ENCODE results near the gene CCDC85A. TPM values are rescaled to one million over a fixed set of nuclear protein-coding genes. Genes with fewer than 3 reads are reported as not detected.
"Not testable (repeated sequence)": the region's sequence is repeated elsewhere in the genome, so short reads cannot be mapped to it uniquely, and the experiment has no call there.

The CCDC85A gene
- total RNA-seq, result 1 to 10 TPM in 4 of 7 donors, under 1 TPM in 3; 0.34 to 2.6 (median 1.5) TPM
- under 1 TPM; 0.07 to 0.16 (median 0.08) TPM for polyA plus RNA-seq
- long read RNA-seq, donor 1, result 0 reads
- long read RNA-seq, donor 2, result 0 reads

- intact Hi-C loops (cut with DNase I; ENCODE audit: low total_unique reads), result loop anchor here (10.0 kb wide), 2 partner anchors 561 to 1331 kb away; no protein-coding TSS in a partner anchor
- TF ChIP-seq POLR2A (IDR thresholded peaks at IDR 0.05) (no peak), POLR2AphosphoS5 (IDR thresholded peaks at IDR 0.05) (peak in 2 of 3 donors; percentile 49 to 50), CTCF (IDR thresholded peaks at IDR 0.05 in 8 of 11, conservative IDR thresholded peaks at IDR 0.05 in 3 of 11) (peak; percentile 45 to 90 (median 83))
- Histone ChIP-seq H3K4me3 (peak within 1 kb of the TSS; percentile 53 to 82 (median 60)), H3K9me3 (no peaks in the 10 kb centered on the region), H3K36me3 (no peaks in the 10 kb centered on the region), H3K27ac (peak within 1 kb of the TSS in 4 of 8 donors; percentile 66 to 80 (median 77)), H3K27me3 (replicated peaks in 1 of 7) (peaks cover 0 to 93% (median 44%) of the 10 kb centered on the region in 7 donors), H3K4me1 (peaks cover 0 to 30% (median 23%) of the 10 kb centered on the region in 6 donors)
- WGBS, 5 donors, result 0 to 2% (median 1%) methylated on average over 40 to 86 of the region's 86 CpGs
- DNase-seq, result peak; percentile 91
Measured at GRCh38 chr2:56183643-56184499, at the start of gene CCDC85A. CCDC85A (plus strand) TSS chr2:56183990; CDS start chr2:56184625, 635 bp downstream.

- Histone ChIP-seq H3K27me3 (replicated peaks in 1 of 7) (no peaks in the 10 kb centered on the region), H3K27ac (no peak overlapping the region), H3K4me3 (no peak overlapping the region), H3K4me1 (no peaks in the 10 kb centered on the region), H3K36me3 (no peaks in the 10 kb centered on the region), H3K9me3 (no peaks in the 10 kb centered on the region)
- TF ChIP-seq POLR2A (IDR thresholded peaks at IDR 0.05) (no peak), CTCF (IDR thresholded peaks at IDR 0.05 in 8 of 11, conservative IDR thresholded peaks at IDR 0.05 in 3 of 11) (no peak), POLR2AphosphoS5 (IDR thresholded peaks at IDR 0.05) (no peak)
- WGBS, 5 donors, result 71 to 90% (median 79%) methylated on average over 4 of the region's 4 CpGs
- intact Hi-C loops (cut with DNase I; ENCODE audit: low total_unique reads), result loop anchor here (10.0 kb wide), 1 partner anchor 420 kb away; no protein-coding TSS in a partner anchor
- DNase-seq, result no peak
Measured at GRCh38 chr2:56134861-56135260, 48.9 kb upstream of the CCDC85A start.

GRCh38 chr2:56142497-56143061 lies 41.2 kb upstream of the CCDC85A start:
- H3K4me1 ChIP-seq; H3K27me3 ChIP-seq (replicated peaks in 1 of 7); intact Hi-C loops (cut with DNase I; ENCODE audit: low total_unique reads); H3K9me3 ChIP-seq; H3K4me3 ChIP-seq; H3K27ac ChIP-seq; H3K36me3 ChIP-seq; DNase-seq: not testable (repeated sequence)
- WGBS, 5 donors, result 80 to 93% (median 86%) methylated on average over 13 to 15 of the region's 15 CpGs

- no peak for TF ChIP-seq POLR2A (IDR thresholded peaks at IDR 0.05)
- no peak for TF ChIP-seq POLR2AphosphoS5 (IDR thresholded peaks at IDR 0.05)
- TF ChIP-seq CTCF (IDR thresholded peaks at IDR 0.05 in 8 of 11, conservative IDR thresholded peaks at IDR 0.05 in 3 of 11), result no peak
- H3K36me3 ChIP-seq, result no peaks in the 10 kb centered on the region
- WGBS, 5 donors, result 91 to 100% (median 94%) methylated on average over 2 of the region's 2 CpGs
- no peak overlapping the region for H3K27ac ChIP-seq
- H3K4me1 ChIP-seq, result no peaks in the 10 kb centered on the region
- H3K4me3 ChIP-seq, result no peak overlapping the region
- H3K9me3 ChIP-seq, result no peaks in the 10 kb centered on the region
- intact Hi-C loops (cut with DNase I; ENCODE audit: low total_unique reads), result no loop called here
- H3K27me3 ChIP-seq (replicated peaks in 1 of 7), result no peaks in the 10 kb centered on the region
- no peak for DNase-seq
Measured at GRCh38 chr2:56147907-56148306, 35.9 kb upstream of the CCDC85A start.

Data from spleen (tissue), 13 donors.